ENCODE results near the gene CDSN.

- TF ChIP-seq CTCF (IDR thresholded peaks at IDR 0.05) (no peak), POLR2A (IDR thresholded peaks at IDR 0.05) (no peak)
These were observed 54.7 kb downstream of the CDSN start for GRCh38 chr6:31065556-31065955.

Measured in esophagus squamous epithelium (tissue), 4 donors.